CMK (cell line): ENCODE results near the gene SPOCK1.
A peak's percentile ranks its signal among the peaks of the same experiment; 100 is the strongest.
"Not testable (repeated sequence)": the region's sequence is repeated elsewhere in the genome, so short reads cannot be mapped to it uniquely, and the experiment has no call there.

ENCODE experiments used
- DNase-seq: peaks from one replicate; pipeline ENCODE4 v3.0.0-alpha.2; 2010; ENCODE audit warnings: low read depth

The SPOCK1 gene

DNA sequence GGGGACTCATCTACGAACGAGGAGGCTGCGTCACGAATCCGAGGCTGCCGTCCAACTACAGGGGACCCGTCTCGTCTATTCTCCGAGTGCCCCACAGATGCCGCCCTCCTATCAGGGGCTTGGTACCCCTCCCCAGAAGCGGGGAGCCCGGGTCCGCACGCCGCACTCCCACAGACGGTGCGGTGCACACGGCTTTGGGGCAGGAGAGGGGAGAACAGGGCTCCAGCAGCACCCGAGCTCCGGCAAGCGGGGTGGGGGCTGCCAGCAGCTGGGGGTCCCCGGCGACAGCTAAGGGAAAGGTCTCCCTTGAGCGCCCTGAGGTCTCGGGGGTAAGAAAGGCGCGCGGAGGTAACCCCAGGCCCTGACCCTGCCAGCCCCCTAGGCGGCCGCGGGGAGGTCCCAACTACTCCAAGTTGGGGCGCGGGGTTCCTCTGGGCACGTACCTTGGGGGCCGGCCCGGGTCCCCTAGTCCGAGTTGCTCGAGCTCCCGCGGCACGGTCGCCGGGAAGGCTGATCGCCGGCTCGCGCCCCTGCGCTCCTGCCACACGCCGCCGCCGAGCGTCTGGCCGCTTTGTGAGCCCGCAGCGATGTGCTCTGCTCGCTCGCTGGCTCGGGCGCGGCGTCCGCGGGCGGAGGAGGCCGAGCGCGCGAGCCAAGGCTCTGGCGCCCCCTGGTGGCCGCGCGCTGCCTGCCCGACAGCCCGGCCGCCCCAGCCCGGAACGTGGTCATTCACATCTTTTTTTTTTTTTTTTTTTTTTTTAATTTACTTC, at the start of gene SPOCK1:
Gene SPOCK1 (minus strand): TSS at position 591 of the 770 bp plus-strand sequence.
- DNase-seq, result peak; percentile 20

DNA sequence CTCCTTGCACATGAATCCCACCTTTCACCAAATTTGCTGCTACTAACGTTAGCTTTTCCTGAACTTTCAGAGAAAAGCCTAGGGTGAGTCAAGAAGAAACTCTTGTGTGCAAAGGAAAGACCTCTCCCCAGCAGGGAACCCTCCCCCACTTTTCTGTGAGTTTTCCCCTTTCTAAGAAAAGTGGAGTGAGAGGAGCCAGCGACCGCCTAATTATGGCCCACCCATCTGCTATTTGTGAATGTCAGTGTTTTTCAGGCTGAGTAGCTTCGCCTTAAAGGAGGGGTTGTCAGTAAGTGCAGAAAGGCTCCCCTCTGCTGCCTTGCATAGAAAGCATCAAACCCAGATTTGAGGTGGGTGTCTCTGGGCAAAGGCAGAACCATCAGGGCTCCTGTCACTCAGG, 46.8 kb upstream of the SPOCK1 start:
- DNase-seq, result no peak

GRCh38 chr5:137535449-137535848, 36.3 kb upstream of the SPOCK1 start:
- not testable (repeated sequence) for DNase-seq

- no peak for DNase-seq
Measured at GRCh38 chr5:137533963-137534362, 34.8 kb upstream of the SPOCK1 start.

DNA sequence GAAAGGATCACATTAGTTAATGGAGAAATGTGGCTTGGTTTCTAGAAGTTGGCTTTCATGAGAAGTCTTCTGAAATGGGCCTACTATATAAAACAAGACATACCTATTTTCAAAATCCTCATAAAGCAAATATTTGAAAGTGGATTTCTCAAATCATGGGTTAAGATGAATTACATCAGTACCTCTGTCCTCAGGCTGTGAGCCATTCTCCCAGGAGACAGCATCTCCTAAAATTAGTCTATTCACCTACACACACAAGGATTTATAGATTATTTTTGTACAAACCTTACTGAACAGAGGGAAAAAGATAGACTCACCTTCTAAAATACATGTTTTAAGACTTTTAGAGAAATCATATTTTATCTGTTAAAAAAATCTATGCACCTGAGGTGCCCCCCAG, 32.1 kb upstream of the SPOCK1 start:
- no peak for DNase-seq

GRCh38 chr5:137521246-137521645, 22.1 kb upstream of the SPOCK1 start:
- no peak for DNase-seq

GRCh38 chr5:137516961-137517360, 17.8 kb upstream of the SPOCK1 start:
- DNase-seq, result no peak

- no peak for DNase-seq
Measured at GRCh38 chr5:137516251-137516797, 17.2 kb upstream of the SPOCK1 start.

GRCh38 chr5:137515238-137515637, 16.1 kb upstream of the SPOCK1 start:
- DNase-seq, result no peak

- DNase-seq, result no peak
Measured at GRCh38 chr5:137510671-137511070, 11.5 kb upstream of the SPOCK1 start.

DNA sequence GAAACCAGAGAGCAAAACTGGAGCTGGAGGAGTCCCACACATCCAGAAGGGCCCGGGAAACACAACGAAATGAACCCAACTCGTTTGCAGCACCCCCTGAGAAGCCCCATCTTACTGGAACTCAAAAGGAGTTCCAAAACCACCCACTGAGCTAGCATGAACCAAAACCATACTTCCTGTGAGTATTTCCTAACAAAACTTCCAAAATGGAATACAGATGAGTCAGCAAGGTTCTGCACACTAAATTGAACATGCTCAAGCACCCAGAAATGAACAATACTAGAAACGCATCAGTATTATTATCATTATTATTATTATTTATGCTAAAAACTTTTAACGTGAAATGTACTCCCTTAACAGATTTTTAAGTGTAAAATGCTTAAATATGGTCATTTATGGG, 8.0 kb upstream of the SPOCK1 start:
- no peak for DNase-seq

- DNase-seq, result no peak
Measured at GRCh38 chr5:137506296-137506695, 7.2 kb upstream of the SPOCK1 start.

DNA sequence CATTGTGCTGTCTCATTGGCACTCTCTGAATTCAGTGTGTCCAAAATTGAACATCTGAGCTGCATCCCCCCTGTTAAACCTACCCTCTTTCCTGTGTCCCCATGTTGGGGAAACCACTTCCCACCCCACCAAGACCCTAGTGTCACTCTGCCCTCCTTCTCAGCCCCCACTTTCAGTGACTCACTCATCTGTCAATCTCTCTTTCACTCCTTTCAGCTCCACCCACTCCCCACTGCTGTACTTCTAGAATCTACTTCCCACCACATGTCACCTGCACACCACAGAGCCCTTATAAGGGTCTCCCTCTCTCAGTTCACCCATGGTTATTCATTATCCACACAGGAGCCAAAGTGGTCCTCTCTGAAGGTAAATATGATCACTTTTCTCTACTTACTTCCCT, 5.8 kb upstream of the SPOCK1 start:
- no peak for DNase-seq

- no peak for DNase-seq
Measured at GRCh38 chr5:137503456-137503855, 4.3 kb upstream of the SPOCK1 start.

DNA sequence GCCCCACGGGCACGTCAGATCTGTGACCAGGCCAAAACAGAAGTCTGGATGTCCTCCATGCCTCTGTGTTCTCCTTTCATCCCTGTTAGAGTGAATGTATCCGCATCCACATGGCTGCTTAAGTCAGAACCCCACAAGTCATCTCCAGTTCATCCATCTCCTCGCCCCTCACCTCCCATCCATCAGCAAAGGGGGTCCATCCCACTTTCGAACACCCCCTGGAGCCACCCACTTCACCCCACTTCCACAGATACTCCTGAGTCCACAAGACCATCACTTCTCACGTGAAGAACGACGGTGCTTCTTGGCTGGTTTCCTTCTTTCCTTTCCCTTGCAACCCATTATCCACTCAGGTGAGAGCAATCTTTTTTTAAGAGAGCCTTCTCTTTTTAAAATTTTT, 3.5 kb upstream of the SPOCK1 start:
- no peak for DNase-seq

- no peak for DNase-seq
Measured at GRCh38 chr5:137501846-137502406, 2.8 kb upstream of the SPOCK1 start.

DNA sequence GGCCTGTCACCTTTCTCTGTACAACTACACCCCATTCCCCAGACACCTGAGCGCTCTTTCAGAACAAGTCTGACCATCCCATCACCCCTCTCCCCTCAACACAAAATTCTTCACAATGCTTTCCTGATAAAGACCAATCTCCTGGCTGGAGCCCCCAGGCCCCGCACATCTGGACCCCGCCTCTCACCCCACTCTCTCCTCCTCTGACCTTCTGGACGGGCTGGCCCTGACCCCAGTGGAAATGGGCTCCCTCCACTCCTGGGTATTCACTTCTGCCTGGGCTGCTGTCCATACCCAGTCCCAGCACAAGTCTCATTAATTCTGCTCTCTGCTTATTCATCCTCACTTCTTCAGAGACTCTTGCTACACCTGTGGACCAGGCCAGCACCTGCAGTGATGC, 2.1 kb upstream of the SPOCK1 start:
- no peak for DNase-seq

- DNase-seq, result no peak
Measured at GRCh38 chr5:137500615-137501225, 1.6 kb upstream of the SPOCK1 start.

- not testable (repeated sequence) for DNase-seq
Measured at GRCh38 chr5:137499506-137499847, 351 bp upstream of the SPOCK1 start.

DNA sequence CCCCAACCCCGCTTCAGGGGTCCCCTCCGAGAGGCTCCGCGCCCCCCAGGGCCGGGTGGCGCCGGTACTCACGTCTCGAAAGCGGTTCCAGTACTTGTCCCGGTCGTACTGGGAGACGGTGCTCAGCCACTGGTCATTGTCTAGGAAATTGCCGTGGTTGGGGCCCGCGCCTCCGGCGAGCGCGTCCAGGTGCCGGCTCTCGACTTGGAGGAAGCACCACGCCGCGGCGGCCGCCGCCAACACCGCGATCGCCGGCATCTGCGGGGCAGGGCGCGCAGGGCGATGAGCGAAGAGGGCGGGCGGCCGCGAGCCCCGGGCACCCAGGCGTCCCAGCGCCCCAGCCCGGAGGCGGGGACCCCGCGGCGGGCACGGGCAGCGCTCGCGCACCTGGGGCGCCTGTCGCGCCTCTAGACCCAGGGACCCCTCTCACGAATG, 808 bp downstream of the SPOCK1 start:
- no peak for DNase-seq

DNA sequence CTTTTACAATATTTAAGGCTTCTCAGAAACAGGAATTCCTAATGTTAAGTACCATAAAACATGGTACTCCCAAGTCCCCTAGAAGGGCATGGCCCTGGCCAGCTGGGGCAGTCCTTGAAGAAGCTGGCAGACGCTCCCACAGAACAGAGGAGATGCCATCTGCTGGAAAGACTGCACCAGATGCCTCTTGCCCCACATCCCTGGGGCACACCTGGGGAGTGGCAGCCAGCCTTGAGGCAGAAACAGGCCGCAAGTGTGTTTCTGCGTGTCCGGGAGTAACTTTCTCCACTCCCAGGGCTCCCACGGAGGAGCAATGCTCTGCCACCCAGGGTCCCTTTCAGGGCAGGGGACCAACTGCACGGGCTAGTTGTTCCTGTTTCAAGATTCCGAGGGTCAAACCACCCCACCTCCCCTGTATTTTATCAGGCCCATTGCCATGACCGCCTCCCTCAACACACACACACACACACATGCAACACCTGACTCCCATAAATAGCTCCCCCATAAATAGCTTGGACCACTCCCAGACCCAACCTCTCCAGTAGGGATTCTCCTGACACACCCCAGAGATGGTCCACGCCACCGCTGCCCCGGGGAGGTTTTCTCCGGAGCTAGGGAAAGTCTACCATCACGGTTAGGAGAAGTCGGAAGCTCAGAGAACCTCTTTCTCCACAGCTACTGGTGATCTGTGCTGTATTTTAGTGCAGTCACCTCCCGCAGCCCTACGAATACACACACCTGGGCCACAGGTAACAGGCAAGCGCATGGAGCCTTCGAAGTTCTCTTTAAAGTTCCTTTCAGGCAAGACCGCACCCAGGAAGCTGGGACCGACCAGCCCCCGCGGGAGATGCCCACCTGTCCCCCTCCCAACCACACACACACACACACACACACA, 1.5 kb downstream of the SPOCK1 start:
- DNase-seq, result no peak

DNA sequence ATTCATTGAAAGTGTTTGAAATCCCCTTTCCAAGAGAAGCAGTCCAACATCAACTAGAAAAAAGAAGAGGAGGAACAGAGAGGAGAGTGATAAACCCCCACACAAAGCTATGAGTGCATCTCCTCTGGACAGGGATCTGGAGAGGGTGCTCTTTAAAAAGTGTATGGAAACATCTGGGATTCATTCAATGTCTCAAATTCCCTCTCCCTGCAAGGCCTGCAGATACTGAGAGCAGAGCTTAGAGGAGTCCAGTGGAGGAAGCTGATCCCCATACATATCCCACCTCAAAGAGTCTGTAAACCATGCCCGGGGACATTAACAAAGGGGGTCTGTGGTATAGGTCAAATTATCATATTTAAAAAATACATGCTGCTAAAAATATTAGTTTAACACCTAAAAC, 2.2 kb downstream of the SPOCK1 start:
- no peak for DNase-seq
